GM19043 (cell line): ENCODE results near the gene PDXP.
"Not testable (repeated sequence)": the region's sequence is repeated elsewhere in the genome, so short reads cannot be mapped to it uniquely, and the experiment has no call there.

Experiments used
- ATAC-seq: cut with Tn5 transposase; IDR thresholded peaks from one replicate; pipeline ENCODE4 v1.9.1; 2021; ENCODE audit warnings: low read depth; ENCODE audit not compliant: unreplicated experiment

Gene PDXP

DNA sequence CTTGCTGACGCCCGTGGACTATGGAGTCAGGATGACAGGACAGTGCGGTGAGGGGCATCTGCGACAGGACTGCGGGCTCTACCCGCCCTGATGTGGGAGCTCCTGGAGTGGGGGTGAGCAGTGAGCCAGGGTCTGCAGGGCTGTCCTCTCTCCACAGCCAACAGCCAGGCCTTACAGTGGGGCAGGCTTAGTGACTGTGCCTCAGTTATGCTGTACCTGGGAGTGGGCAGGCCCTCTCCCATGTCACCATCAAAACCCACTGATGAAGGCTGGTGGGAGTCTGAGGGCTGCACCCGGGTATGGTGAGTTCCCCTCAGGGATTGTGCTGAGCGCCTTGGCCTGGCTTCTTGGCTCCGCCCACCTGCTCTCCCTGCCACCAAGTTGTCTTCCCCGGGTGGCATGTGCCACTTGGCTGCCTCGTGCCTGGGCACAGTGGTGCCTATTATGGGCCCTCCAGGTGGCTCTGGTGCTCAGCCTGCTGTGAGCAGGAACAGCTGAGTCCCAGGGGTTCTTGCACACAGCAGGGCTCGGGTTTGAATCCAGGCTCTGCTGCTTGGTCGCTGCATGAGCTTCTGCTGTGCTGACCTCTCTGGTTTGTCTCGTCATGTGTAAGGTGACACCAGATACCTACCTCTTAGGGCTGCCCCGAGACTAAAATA is 34.2 kb downstream of the PDXP start:
- no peak for ATAC-seq

DNA sequence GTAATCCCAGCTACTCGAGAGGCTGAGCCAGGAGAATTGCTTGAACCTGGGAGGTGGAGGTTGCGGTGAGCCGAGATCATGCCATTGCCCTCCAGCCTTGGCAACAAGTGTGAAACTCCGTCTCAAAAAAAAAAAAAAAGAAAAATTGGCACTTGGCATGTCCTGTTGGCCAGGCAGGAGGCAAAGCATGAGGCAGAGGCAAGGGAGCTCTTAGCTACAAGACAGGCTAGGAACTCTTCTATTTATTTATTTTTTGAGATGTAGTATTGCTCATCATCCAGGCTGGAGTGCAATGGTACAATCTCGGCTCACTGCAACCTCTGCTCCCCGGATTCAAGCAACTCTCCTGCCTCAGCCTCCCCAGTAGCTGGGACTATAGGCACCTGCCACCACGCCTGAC is 35.6 kb downstream of the PDXP start:
- not testable (repeated sequence) for ATAC-seq

DNA sequence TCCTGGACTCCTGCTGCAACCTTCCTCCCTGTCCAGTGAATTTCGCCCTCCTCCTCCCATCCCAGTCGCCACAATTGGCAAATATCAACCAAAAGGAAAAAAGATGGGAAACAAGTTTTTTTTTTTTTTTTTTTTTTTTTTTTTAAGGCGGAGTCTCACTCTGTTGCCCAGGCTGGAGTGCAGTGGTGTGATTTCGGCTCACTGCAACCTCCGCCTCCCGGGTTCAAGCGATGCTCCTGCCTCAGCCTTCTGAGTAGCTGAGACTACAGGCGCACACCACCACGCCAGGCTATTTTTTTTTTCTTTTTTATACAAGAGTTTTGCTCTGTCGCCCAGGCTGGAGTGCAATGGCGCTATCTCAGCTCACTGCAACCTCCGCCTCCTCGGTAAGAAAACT is 37.7 kb downstream of the PDXP start:
- ATAC-seq: peak; percentile 7

DNA sequence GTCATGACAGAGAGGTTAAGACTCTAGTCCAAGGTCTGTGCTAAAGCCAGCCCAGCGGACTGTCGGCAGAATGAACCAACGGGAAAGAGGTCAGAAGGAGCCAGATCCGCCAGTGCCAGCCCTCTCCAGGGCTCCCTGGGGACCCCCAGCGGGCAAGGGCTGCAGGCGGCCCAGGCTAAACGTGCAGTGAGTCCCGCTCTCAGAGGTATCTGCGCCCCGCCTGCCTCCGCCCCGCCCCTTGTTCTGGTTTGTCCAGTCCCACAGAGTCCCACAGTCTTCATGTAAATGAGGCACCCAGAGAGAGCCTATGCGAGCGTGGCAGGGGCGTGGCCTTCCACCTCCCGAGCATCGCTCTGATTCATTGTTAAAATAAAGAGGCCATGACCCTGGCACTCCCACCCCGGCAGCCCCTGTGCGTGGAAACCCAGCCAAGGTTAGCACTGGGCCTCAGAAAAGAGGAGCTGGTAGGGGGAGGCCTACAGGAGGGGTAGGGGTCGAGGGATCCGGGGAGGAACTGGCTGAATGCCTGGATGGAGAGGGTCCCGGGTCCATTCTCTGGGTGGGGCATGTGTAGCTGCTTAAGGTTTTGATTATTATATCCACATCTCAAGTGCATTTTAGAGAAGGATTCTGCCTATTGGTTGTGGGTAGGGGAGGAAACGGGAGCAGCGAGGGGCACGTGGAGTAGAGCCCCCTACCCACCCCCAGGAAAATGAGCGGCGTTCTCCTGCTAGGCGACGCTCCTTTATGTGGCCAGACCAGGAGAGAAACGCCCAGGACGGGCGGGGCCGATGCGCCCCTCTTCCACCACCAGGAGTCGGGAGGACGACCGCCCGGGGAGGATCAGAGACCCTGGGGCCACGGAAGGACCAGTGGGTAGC is 38.4 kb downstream of the PDXP start, which contains the start of gene TRIOBP:
TRIOBP (plus strand) TSS at position 392 of the 881 bp plus-strand sequence. CDS start 4,318 bp downstream, outside the sequence.
- ATAC-seq: peak; percentile 70

DNA sequence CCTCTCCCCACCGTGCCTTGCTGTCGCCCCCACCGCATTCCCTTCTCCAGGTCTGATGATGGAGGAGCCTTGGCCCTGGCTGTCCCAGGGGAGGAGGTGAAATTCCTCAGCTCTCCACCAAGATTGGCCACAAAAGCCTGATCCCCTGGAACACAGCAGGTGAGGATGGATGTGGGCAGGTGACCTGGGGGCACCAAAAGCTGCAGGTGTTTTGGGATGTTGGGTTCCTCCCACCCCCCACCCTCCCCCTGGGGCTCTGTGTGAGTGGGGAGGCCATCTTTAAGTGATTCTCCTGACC is 39.0 kb downstream of the PDXP start:
- no peak for ATAC-seq

DNA sequence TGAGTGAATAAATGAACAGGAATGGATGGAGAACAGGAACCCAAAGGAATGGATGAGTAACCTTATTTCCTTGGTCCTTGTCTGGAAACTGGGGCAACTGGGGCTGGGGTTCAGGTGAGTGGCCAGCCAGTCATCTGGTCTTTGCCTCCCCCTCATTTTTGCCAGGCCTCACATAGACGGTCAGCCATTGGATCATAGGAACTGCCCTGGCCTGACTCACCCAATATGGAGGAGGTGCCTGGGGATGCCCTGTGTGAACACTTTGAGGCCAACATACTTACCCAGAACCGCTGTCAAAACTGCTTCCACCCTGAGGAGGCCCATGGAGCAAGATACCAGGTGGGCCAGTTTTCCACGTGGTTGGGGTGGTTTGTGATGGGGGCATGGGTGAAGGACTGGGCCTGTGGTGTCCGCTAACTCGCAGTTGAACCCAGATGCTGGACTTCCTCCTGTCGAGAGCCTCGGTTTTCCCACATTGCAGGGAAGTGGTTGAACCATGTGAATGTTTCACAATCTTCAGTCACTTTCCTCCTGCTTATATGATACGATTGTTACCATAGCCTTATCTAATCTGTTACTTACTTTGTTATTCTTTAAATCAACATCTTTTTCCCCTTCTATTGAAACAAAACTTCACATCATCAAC is 42.7 kb downstream of the PDXP start:
- no peak for ATAC-seq

DNA sequence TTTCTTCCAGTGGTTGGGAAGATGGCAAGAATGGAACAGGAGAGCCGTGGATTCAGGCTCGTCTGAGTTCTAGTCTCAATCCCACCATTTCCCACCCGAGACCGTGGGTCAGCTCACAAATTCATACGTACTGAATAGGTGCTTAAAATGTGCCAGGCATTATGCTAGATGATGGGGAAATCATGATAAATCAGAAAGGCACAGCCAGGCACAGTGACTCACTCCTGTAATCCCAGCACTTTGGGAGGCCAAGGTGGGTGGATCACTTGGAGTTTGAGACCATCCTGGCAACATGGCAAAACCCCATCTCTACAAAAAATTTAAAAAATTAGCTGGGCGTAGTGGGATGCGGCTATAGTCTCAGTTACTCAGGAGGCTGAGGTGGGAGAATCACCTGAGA is 45.4 kb downstream of the PDXP start:
- no peak for ATAC-seq

DNA sequence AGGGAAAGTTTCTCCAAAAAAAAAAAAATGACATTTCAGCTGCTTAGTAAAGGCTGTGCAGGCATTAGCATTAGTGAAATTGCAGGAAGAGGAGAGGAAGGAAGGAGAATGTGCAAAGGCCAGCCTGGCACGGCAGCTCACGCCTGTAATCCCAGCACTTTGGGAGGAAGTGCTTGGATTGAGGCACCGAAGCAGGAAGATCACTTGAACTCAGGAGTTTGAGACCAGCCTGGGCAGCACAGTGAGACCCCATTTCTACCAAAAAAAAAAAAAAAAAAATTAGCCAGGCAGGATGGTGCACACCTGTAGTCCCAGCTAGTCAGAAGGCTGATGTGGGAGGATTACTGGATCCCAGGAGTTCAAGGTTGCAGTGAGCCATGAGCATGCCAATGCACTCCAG is 46.1 kb downstream of the PDXP start:
- ATAC-seq: no peak

DNA sequence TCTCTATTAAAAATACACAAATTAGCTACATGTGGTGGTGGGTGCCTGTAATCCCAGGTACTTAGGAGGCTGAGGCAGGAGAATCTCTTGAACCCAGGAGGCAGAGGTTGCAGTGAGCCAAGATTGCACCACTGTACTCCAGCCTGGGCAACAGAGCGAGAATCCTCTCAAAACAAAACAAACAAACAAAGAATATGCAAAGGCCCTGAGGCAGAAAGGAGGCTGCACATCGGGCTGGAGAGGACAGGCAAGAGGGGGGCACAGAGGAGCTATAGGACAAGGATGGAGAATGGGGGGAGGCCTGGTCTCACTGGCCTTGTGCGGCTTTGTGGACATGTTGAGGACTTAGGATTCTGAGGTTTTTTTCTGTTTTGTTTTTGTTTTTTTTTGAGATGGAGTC is 46.7 kb downstream of the PDXP start:
- ATAC-seq: no peak

DNA sequence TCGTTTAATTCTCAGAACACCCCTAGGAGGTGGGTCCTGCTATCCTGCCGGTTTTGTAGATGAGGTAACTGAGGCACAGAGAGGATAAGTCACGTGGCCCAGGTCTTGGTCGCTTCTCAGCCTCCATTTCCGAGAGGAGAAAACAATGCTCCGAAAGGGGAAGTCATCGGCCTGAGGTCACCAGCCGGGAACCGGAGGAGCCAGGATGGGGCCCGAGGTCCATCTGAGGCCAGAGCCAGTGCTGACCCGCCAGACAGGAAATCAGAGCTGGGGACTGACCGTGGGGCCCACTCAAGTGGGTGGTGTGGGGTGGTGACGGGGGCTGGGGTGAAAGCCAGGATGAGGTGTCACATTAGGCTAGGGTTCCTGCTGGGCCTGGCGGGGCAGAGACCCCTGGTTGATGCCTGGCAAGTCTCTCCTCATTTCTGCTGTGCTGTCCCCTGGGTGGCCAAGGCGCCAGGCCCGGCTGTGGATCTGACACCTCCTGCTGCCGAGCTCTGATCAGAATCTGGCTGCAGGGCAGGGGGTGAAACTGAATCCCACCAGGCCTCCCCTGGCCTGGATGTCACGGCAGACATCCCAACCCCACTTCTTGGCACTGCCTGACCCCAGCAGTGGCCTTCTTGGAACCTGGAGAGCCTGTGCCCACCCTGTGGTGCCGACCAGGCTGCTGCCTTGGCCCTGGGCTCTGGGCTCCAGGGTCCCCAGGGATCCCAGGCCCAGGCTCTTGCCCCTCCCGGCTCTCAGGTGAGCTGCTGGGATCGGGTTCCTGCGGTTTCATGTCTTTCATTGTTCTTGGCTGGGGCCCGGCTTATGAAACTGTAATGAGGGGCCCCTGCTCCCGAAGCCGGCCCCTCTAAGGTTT is 50.3 kb downstream of the PDXP start:
- no peak for ATAC-seq

DNA sequence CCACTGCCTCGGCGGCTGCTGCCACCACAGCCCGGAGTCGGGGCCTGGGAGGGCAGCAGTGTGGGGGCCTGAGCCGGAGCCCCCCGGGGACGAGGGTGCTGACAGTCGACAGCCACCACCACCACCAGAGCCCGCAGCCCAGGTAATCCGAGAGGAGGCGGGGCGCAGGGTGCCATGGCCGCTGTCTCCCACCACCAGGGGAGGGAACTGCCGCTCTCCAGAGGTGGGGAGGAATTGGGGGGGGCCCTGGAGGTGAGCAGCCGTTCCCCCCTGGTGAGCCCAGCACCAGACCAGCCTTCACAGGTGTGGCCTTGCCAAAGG is 50.9 kb downstream of the PDXP start:
- ATAC-seq: no peak

DNA sequence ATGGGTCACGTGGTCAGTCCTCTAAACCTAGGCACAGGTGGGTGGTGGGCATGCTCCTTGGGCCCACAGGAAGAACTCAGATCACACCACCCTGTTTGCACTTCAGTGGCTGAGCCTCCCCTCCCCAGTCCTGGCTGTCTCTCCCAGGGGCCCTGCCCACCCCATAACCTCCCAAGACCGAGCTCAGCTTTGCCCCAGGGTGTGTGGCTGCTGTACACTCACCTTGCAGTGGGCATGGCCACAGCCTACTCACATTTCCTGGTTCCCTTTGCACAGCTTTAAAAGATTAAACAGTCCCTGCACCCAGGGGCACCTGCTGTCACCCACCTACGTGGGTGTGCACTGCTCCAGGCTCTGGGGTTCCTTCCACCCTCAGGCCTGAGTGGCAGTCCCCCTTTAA is 52.2 kb downstream of the PDXP start:
- ATAC-seq: no peak

DNA sequence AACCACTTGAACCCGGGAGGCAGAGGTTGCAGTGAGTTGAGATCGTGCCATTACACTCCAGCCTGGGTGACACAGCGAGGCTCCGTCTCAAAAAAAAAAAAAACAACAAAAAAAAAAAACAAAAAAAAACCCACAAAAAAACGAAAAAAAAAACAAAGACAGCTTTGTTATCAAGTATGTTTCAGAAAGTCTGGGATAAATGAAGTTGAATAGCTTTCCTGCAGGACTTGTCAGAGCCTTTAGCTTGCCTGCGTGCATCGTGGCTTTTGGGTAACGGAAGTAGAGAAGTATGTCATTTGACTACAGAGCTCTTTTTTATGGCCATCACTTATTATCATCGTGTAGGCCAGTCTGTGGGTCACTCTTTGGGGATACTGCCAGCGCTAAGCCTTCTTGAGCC is 53.0 kb downstream of the PDXP start:
- no peak for ATAC-seq

DNA sequence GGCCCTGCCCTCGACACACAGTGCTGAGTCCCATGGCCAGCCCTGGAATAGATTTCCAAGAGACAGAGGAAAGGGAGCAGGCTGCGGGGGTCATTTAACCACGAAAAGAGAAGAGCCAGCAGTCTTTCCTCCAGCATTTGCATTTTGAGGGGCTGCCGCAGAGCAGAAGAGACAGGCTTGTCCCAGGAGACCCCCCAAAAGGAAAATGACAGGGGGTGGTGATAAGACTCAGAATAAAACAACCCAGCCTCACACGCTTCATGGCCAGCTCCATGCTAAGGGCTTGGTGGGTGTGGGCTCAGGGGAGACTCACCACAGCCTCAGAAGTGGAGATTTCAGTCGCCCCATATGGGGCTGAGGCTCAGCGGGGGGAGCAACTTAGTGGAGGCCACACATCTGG is 55.2 kb downstream of the PDXP start:
- ATAC-seq: no peak

DNA sequence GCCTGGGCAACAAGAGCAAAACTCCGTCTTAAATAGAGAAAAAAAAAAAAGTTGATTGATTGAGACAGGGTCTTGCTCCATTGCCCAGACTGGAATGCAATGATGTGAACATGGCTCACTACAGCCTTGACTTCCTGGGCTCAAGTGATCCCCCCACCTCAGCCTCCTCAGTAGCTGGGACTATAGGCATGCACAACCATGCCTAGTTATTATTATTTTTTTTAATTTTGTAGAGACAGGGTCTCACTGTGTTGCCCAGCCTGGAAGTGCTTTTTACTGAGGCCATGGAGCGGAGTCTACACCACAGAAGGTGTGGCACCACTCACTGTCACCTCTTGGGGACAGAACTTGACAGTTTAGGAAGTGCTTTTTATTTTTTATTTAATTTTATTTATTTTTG is 56.1 kb downstream of the PDXP start:
- no peak for ATAC-seq

DNA sequence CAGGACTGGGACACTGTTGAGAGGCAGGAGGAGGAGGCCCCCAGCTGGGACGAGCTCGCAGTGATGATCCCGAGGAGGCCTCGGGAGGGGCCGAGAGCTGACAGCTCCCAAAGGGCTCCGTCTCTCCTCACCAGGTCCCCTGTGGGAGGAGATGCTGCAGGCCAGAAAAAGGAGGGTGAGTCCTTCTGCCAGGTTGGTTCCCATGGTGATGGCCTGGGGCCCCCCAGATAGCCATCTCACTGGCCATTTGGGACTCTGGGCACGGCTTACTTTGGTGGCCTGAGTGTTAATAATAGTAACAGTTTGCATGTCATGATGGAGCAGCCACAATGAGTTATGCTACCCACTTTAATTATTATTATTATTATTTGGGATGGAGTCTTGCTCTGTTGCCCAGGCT is 57.2 kb downstream of the PDXP start:
- no peak for ATAC-seq
